Measurements from ENCODE around the gene AFG3L2. TPM values are rescaled to one million over a fixed set of nuclear protein-coding genes. Genes with fewer than 3 reads are reported as not detected.

Gene AFG3L2
- total and polyA plus RNA-seq, 2 of the 8 experiments (the other 6 are each of a cell fraction or from before 2014, with no cell fraction given), result 29.7 to 84.8 TPM

GRCh38 chr18:12342661-12343060 lies 34.4 kb downstream of the AFG3L2 start:
- H2BK120ac ChIP-seq (replicated peaks; ENCODE audit: low read depth, low read length), result no peak overlapping the region
- H3K4ac ChIP-seq (replicated peaks; ENCODE audit: insufficient read length, low read depth, low read length), result no peak overlapping the region
- no peaks in the 10 kb centered on the region for H3K9me3 ChIP-seq (ENCODE audit: insufficient read depth in 2 of 2, low read depth in 1 of 2, low read length in 1 of 2)
- H3K79me1 ChIP-seq (ENCODE audit: low read depth, low read length), result no peaks in the 10 kb centered on the region
- no peak overlapping the region for H2AK5ac ChIP-seq (ENCODE audit: low read depth, low read length)
- H3K14ac ChIP-seq (ENCODE audit: insufficient read length), result no peak overlapping the region
- H3K27me3 ChIP-seq (replicated peaks in 1 of 4; ENCODE audit: control insufficient read depth in 3 of 4, extremely low read depth in 1 of 4, insufficient read depth in 3 of 4, low read length in 3 of 4), result no peaks in the 10 kb centered on the region
- H3K4me2 ChIP-seq (ENCODE audit: insufficient read depth in 1 of 2, low read depth in 2 of 2, low read length in 2 of 2), result no peak overlapping the region
- FAIRE-seq, result no peak
- CTCF ChIA-PET (ENCODE audit: partially characterized antibody), result interaction anchor here (1.3 to 2.5 kb wide), 2 partner anchors 15 kb away, joined by 4 to 9 read pairs; no protein-coding TSS in a partner anchor
- H2AFZ ChIP-seq (ENCODE audit: low read length), result no peak overlapping the region
- H4K8ac ChIP-seq (ENCODE audit: extremely low read depth, insufficient read depth, low read length), result no peak overlapping the region
- peaks cover 8 to 31% (median 22%) of the 10 kb centered on the region in 4 experiments; a peak in 7 of 8 replicates for H3K36me3 ChIP-seq (ENCODE audit: control insufficient read depth in 2 of 4, insufficient read depth in 4 of 4, low read length in 3 of 4)
- POLR2A ChIA-PET (ENCODE audit: partially characterized antibody), result interaction anchor here (0.7 kb wide), 1 partner anchor 14 kb away, joined by 3 read pairs; no protein-coding TSS in a partner anchor
- H3K4me1 ChIP-seq (replicated peaks in 1 of 4; ENCODE audit: control insufficient read depth in 3 of 4, insufficient read depth in 4 of 4, low read length in 3 of 4), result peaks cover 0 to 7% (median 6%) of the 10 kb centered on the region in 4 experiments; a peak in 5 of 7 replicates
- 94% methylated on average over 4 of the region's 4 CpGs; no CpG with 5 or more reads in 1 of the 2 experiments for WGBS, 2 experiments (ENCODE audit: extremely low coverage in 1 of 2, insufficient coverage in 1 of 2, insufficient read length in 1 of 2, insufficient replicate concordance in 2 of 2, low coverage in 1 of 2, low lambda C conversion rate in 2 of 2, missing lambda C conversion rate in 1 of 2)
- no peak overlapping the region for H2BK15ac ChIP-seq (ENCODE audit: low read length)
- H3K4me3 ChIP-seq (ENCODE audit: extremely low read depth in 1 of 4, insufficient read depth in 2 of 4, low read depth in 3 of 4, low read length in 4 of 4), result no peak overlapping the region
- no peak overlapping the region for H2BK5ac ChIP-seq (ENCODE audit: low read depth, low read length)
- H4K5ac ChIP-seq (ENCODE audit: insufficient read length, low read depth, low read length), result no peak overlapping the region
- H3K56ac ChIP-seq (replicated peaks; ENCODE audit: insufficient read length, low read depth, low read length), result no peak overlapping the region
- H4K91ac ChIP-seq (replicated peaks; ENCODE audit: insufficient read length, low read length), result no peak overlapping the region
- no peaks in the 10 kb centered on the region for H4K20me1 ChIP-seq (replicated peaks in 1 of 2; ENCODE audit: control insufficient read depth in 1 of 2, insufficient read depth in 2 of 2, low read length in 2 of 2)
- no peaks in the 10 kb centered on the region for H3K79me2 ChIP-seq (ENCODE audit: control insufficient read depth in 1 of 2, insufficient read depth in 2 of 2, low read length in 2 of 2)
- DNase-seq (ENCODE audit: low read depth in 1 of 2, low spot score in 2 of 2), result no peak
- no peaks in the 10 kb centered on the region for H3K23me2 ChIP-seq (ENCODE audit: low read depth, low read length)
- no peak overlapping the region for H2BK12ac ChIP-seq (ENCODE audit: low read depth, low read length)
- no peak overlapping the region for H3K27ac ChIP-seq (ENCODE audit: low read depth, low read length)
- H2BK20ac ChIP-seq (ENCODE audit: low read length), result no peak overlapping the region
- no peak overlapping the region for H3K23ac ChIP-seq (ENCODE audit: insufficient read length)
- no peak overlapping the region for H3K18ac ChIP-seq (ENCODE audit: extremely low read depth, low read length)
- no peak overlapping the region for H3K9ac ChIP-seq (replicated peaks in 1 of 4; ENCODE audit: extremely low read depth in 1 of 4, low read depth in 3 of 4, low read length in 3 of 4)
- TF ChIP-seq NRF1 (IDR thresholded peaks at IDR 0.05; ENCODE audit: low read depth, low read length) (no peak), SUZ12 (IDR thresholded peaks at IDR 0.05; ENCODE audit: low read length) (no peak), GTF2F1 (IDR thresholded peaks at IDR 0.05; ENCODE audit: borderline replicate concordance, low read depth, low read length) (no peak), SP4 (IDR thresholded peaks at IDR 0.05; ENCODE audit: low read length) (no peak), CREB1 (IDR thresholded peaks at IDR 0.05) (no peak), POU5F1 (IDR thresholded peaks at IDR 0.05; ENCODE audit: low read depth, low read length) (no peak), ATF2 (IDR thresholded peaks at IDR 0.05; ENCODE audit: low read length) (no peak), CTCF (IDR thresholded peaks at IDR 0.05; ENCODE audit: control extremely low read depth in 1 of 3, insufficient read depth in 1 of 3, low read depth in 1 of 3, low read length in 3 of 3) (no peak), SP2 (IDR thresholded peaks at IDR 0.05; ENCODE audit: low read length) (no peak), YY1 (IDR thresholded peaks at IDR 0.05; ENCODE audit: low read depth, low read length) (no peak), POLR2A (IDR thresholded peaks at IDR 0.05; ENCODE audit: control extremely low read depth in 1 of 2, low read depth in 2 of 2, low read length in 2 of 2) (no peak)

All from H1 (cell line).